Measurements from ENCODE around the gene BICRAL. TPM values are rescaled to one million over a fixed set of nuclear protein-coding genes. Genes with fewer than 3 reads are reported as not detected.

BICRAL gene
- total and polyA plus RNA-seq, 9 of the 15 experiments (the other 6 are each of a cell fraction or from before 2014, with no cell fraction given): 1.2 to 11.9 (median 5.6) TPM

GRCh38 chr6:42783177-42783875 is 1.5 kb downstream of the BICRAL start:
- no peaks in the 10 kb centered on the region for H3K9me3 ChIP-seq (replicated peaks; ENCODE audit: control insufficient read depth, insufficient read depth, low read depth, low read length)
- in situ Hi-C loops (cut with MboI): no loop called here
- peaks cover 72% of the 10 kb centered on the region for H3K79me2 ChIP-seq (ENCODE audit: control insufficient read depth, insufficient read depth, low read length)
- no TSS peak for BruUV-seq (replicated peaks)
- H3K4me1 ChIP-seq (replicated peaks in 1 of 2; ENCODE audit: control insufficient read depth in 2 of 2, insufficient read depth in 2 of 2, low read length in 2 of 2): peaks cover 35 to 47% of the 10 kb centered on the region in 2 experiments
- no peaks in the 10 kb centered on the region for H3K27me3 ChIP-seq (ENCODE audit: control insufficient read depth in 2 of 2, insufficient read depth in 2 of 2, low read length in 2 of 2)
- H2AFZ ChIP-seq (ENCODE audit: low read depth, low read length): peak overlapping the region; percentile 68
- FAIRE-seq (no peak), DNase-seq (ENCODE audit: extremely low read depth in 1 of 4, low spot score in 3 of 4) (peak; percentile 78 to 88 (median 82)), ATAC-seq (peak; percentile 68)
- peak overlapping the region; percentile 80 for H3K4me2 ChIP-seq (ENCODE audit: insufficient read depth, low read length)
- H3K9ac ChIP-seq (ENCODE audit: insufficient read depth in 1 of 2, low read depth in 2 of 2, low read length in 2 of 2): peak overlapping the region; percentile 95 to 99
- peaks cover under 1% of the 10 kb centered on the region; the same call in 1 of the 3 replicates for H3K36me3 ChIP-seq (ENCODE audit: control insufficient read depth, insufficient read depth, low read length)
- H4K20me1 ChIP-seq (replicated peaks; ENCODE audit: control insufficient read depth, insufficient read depth, low read length): no peaks in the 10 kb centered on the region
- CTCF ChIA-PET (ENCODE audit: low intra/inter-chr PET ratio): no interaction called here
- POLR2A ChIA-PET: interaction anchor here (0.6 to 8.5 kb wide), 21 partner anchors 7 to 1080 kb away, joined by 3 to 73 read pairs (median 4); partner anchors contain the start of genes RPL7L1, TBCC and UBR2
- intact Hi-C loops (cut with micrococcal nuclease): no loop called here
- under 1% methylated on average over 64 of the region's 79 CpGs for WGBS (ENCODE audit: insufficient coverage, low coverage, missing lambda C conversion rate)
- peak overlapping the region; percentile 91 for H3K27ac ChIP-seq (ENCODE audit: extremely low read depth, low read depth, low read length)
- peak overlapping the region; percentile 77 for H3K4me3 ChIP-seq
- H3K9me1 ChIP-seq (ENCODE audit: control insufficient read depth, insufficient read depth, low read length): no peaks in the 10 kb centered on the region
- no peak for TF ChIP-seq LEF1 (IDR thresholded peaks at IDR 0.05)
- peak; percentile 61 for TF ChIP-seq NEUROD1 (IDR thresholded peaks at IDR 0.05; ENCODE audit: borderline replicate concordance, low read depth, low read length, partially characterized antibody)
- TF ChIP-seq ZC3H4 (CRISPR knock-in tag; IDR thresholded peaks at IDR 0.05; ENCODE audit: borderline replicate concordance): peak; percentile 61; the same call in 1 of the 2 replicates
- TF ChIP-seq ZBTB49 (CRISPR knock-in tag; IDR thresholded peaks at IDR 0.05; ENCODE audit: borderline replicate concordance): no peak
- no peak for TF ChIP-seq ATF1 (CRISPR knock-in tag; IDR thresholded peaks at IDR 0.05)
- peak; percentile 49; the same call in 1 of the 2 replicates for TF ChIP-seq ATF1 (tag; IDR thresholded peaks at IDR 0.05)
- no peak; the same call in 1 of the 2 replicates for TF ChIP-seq ARID3B (CRISPR knock-in tag; IDR thresholded peaks at IDR 0.05; ENCODE audit: borderline replicate concordance)
- no peak for TF ChIP-seq ARNT (IDR thresholded peaks at IDR 0.05)
- no peak for TF ChIP-seq FOXA1 (IDR thresholded peaks at IDR 0.05; ENCODE audit: borderline replicate concordance)
- TF ChIP-seq MNT (conservative IDR thresholded peaks at IDR 0.05): no peak; a peak in 1 of 4 replicates
- TF ChIP-seq CBX3 (IDR thresholded peaks at IDR 0.05; ENCODE audit: borderline replicate concordance in 1 of 2, low read length in 2 of 2): peak in 1 of 2 experiments; percentile 36; a peak in 2 of 3 replicates
- no peak for TF ChIP-seq ZNF133 (CRISPR knock-in tag; IDR thresholded peaks at IDR 0.05)
- TF ChIP-seq FOS (IDR thresholded peaks at IDR 0.05; ENCODE audit: extremely low read depth, insufficient read length): no peak
- peak; percentile 82 for TF ChIP-seq TAF1 (IDR thresholded peaks at IDR 0.05; ENCODE audit: control insufficient read depth, extremely low read depth, insufficient read depth, low read length, severe bottlenecking)
- TF ChIP-seq JUND (IDR thresholded peaks at IDR 0.05; ENCODE audit: borderline replicate concordance, low read depth, low read length): peak; percentile 19; the same call in 1 of the 2 replicates
- no peak for TF ChIP-seq JUND (tag; IDR thresholded peaks at IDR 0.05; ENCODE audit: borderline replicate concordance, low read depth, low read length)

Data from K562 (cell line).